Activated naive CD4-positive, alpha-beta T cell treated with anti-CD3 and anti-CD28 coated beads for 36 hours (primary cell): ENCODE data around the gene TRA2A. TPM values are rescaled to one million over a fixed set of nuclear protein-coding genes. Genes with fewer than 3 reads are reported as not detected.

Experiments used
- CTCF ChIA-PET: fragments of 350-600 bp; sonication (Branson Sonifier 250); formaldehyde crosslinking; loops from one replicate; lab custom pipeline; 2021; ENCODE audit warnings: antibody characterized with exemption; lab: Charles Lee
- DNase-seq: peaks from one replicate; pipeline ENCODE4 v3.0.0-alpha.2; 2020
- H3K27ac Mint-ChIP-seq: one replicate; pipeline ENCODE4 v1.8.0; 2021; ENCODE audit warnings: mild to moderate bottlenecking, mixed read lengths
- H3K27me3 Mint-ChIP-seq: one replicate; pipeline ENCODE4 v1.8.0; 2021; ENCODE audit warnings: low read depth, mixed read lengths
- H3K36me3 Mint-ChIP-seq: one replicate; pipeline ENCODE4 v1.8.0; 2021; ENCODE audit warnings: low read depth, mixed read lengths
- H3K4me1 Mint-ChIP-seq: one replicate; pipeline ENCODE4 v1.8.0; 2021; ENCODE audit warnings: low read depth, mixed read lengths
- H3K4me3 Mint-ChIP-seq: one replicate; pipeline ENCODE4 v1.8.0; 2021; ENCODE audit warnings: mild to moderate bottlenecking, moderate library complexity, mixed read lengths
- H3K9me3 Mint-ChIP-seq: one replicate; pipeline ENCODE4 v1.8.0; 2021; ENCODE audit warnings: mixed read lengths
- intact Hi-C: fragments of 100-400 bp; cut with micrococcal nuclease; formaldehyde crosslinking; loops from one replicate; pipeline ENCODE4 v1.15.1; 2023
- total RNA-seq, 2 experiments: library from RNA; stranded (reverse); gene quantifications; one replicate each; pipeline ENCODE4 v1.2.3, GENCODE V29; 2021

The TRA2A gene
- total RNA-seq, 2 experiments from 2014 or later, result 77.8 to 79.0 TPM

- H3K27ac Mint-ChIP-seq, result no peak overlapping the region
- intact Hi-C loops, result no loop called here
- CTCF ChIA-PET, result interaction anchor here (0.5 to 2.1 kb wide), 4 partner anchors 83 to 205 kb away, joined by 3 to 7 read pairs (median 3); no protein-coding TSS in a partner anchor
- no peaks in the 10 kb centered on the region for H3K36me3 Mint-ChIP-seq
- H3K4me1 Mint-ChIP-seq, result peaks cover 25% of the 10 kb centered on the region
- peak; percentile 45 for DNase-seq
- peaks cover 65% of the 10 kb centered on the region for H3K27me3 Mint-ChIP-seq
- H3K9me3 Mint-ChIP-seq, result no peaks in the 10 kb centered on the region
- H3K4me3 Mint-ChIP-seq, result peak overlapping the region; percentile 71
Observed at GRCh38 chr7:23469150-23469960, 62.4 kb downstream of the TRA2A start.

GRCh38 chr7:23468526-23469149, 63.1 kb downstream of the TRA2A start:
- Mint-ChIP-seq H3K27ac (no peak overlapping the region), H3K4me3 (peak overlapping the region; percentile 63), H3K36me3 (no peaks in the 10 kb centered on the region), H3K4me1 (peaks cover 24% of the 10 kb centered on the region), H3K9me3 (no peaks in the 10 kb centered on the region), H3K27me3 (peaks cover 67% of the 10 kb centered on the region)
- peak; percentile 11 for DNase-seq
- CTCF ChIA-PET, result interaction anchor here (0.8 to 2.1 kb wide), 4 partner anchors 23 to 195 kb away, joined by 3 to 7 read pairs (median 5); no protein-coding TSS in a partner anchor
- intact Hi-C loops, result loop anchor here (1.0 kb wide), 2 partner anchors 111 to 195 kb away; no protein-coding TSS in a partner anchor

GRCh38 chr7:23467806-23468525, 63.8 kb downstream of the TRA2A start:
- Mint-ChIP-seq H3K9me3 (no peaks in the 10 kb centered on the region), H3K27ac (no peak overlapping the region), H3K27me3 (peaks cover 68% of the 10 kb centered on the region), H3K4me1 (peaks cover 26% of the 10 kb centered on the region), H3K36me3 (no peaks in the 10 kb centered on the region), H3K4me3 (peak overlapping the region; percentile 63)
- peak; percentile 45 for DNase-seq
- CTCF ChIA-PET, result interaction anchor here (0.8 to 2.1 kb wide), 5 partner anchors 22 to 195 kb away, joined by 3 to 7 read pairs (median 5); no protein-coding TSS in a partner anchor
- intact Hi-C loops, result loop anchor here (1.0 kb wide), 3 partner anchors 8 to 195 kb away; no protein-coding TSS in a partner anchor

GRCh38 chr7:23467291-23467805, 64.4 kb downstream of the TRA2A start:
- peak overlapping the region; percentile 63 for H3K4me3 Mint-ChIP-seq
- no peak for DNase-seq
- peaks cover 27% of the 10 kb centered on the region for H3K4me1 Mint-ChIP-seq
- CTCF ChIA-PET, result interaction anchor here (0.8 to 2.1 kb wide), 7 partner anchors 22 to 194 kb away, joined by 3 to 7 read pairs (median 5); no protein-coding TSS in a partner anchor
- H3K36me3 Mint-ChIP-seq, result no peaks in the 10 kb centered on the region
- no peak overlapping the region for H3K27ac Mint-ChIP-seq
- no peaks in the 10 kb centered on the region for H3K9me3 Mint-ChIP-seq
- peaks cover 69% of the 10 kb centered on the region for H3K27me3 Mint-ChIP-seq
- intact Hi-C loops, result loop anchor here (1.0 kb wide), 1 partner anchor 9 kb away; no protein-coding TSS in a partner anchor

- no peaks in the 10 kb centered on the region for H3K9me3 Mint-ChIP-seq
- CTCF ChIA-PET, result interaction anchor here (0.5 to 4.0 kb wide), 17 partner anchors 9 to 199 kb away, joined by 3 to 50 read pairs (median 4); no protein-coding TSS in a partner anchor
Observed at GRCh38 chr7:23462846-23463245, 68.9 kb downstream of the TRA2A start.

GRCh38 chr7:23458044-23458443, 73.7 kb downstream of the TRA2A start:
- peaks cover 56% of the 10 kb centered on the region for H3K27me3 Mint-ChIP-seq
- no peak for DNase-seq
- CTCF ChIA-PET, result interaction anchor here (2.8 kb wide), 1 partner anchor 100 kb away, joined by 7 read pairs; no protein-coding TSS in a partner anchor
- H3K9me3 Mint-ChIP-seq, result no peaks in the 10 kb centered on the region
- no peak overlapping the region for H3K27ac Mint-ChIP-seq
- no peak overlapping the region for H3K4me3 Mint-ChIP-seq
- intact Hi-C loops, result no loop called here
- H3K4me1 Mint-ChIP-seq, result peaks cover 1% of the 10 kb centered on the region
- no peaks in the 10 kb centered on the region for H3K36me3 Mint-ChIP-seq

More at GRCh38 chr7:23462846-23463245, 68.9 kb downstream of the TRA2A start:
- Mint-ChIP-seq H3K4me1 (peaks cover 5% of the 10 kb centered on the region), H3K4me3 (no peak overlapping the region), H3K27ac (no peak overlapping the region), H3K36me3 (no peaks in the 10 kb centered on the region), H3K27me3 (peaks cover 64% of the 10 kb centered on the region)
- intact Hi-C loops, result loop anchor here (1.0 kb wide), 3 partner anchors 106 to 190 kb away; no protein-coding TSS in a partner anchor
- DNase-seq, result peak; percentile 56

- H3K27ac Mint-ChIP-seq, result no peak overlapping the region
- CTCF ChIA-PET, result interaction anchor here (1.7 to 1.8 kb wide), 2 partner anchors 34 to 179 kb away, joined by 5 to 7 read pairs; no protein-coding TSS in a partner anchor
- no peaks in the 10 kb centered on the region for H3K36me3 Mint-ChIP-seq
- no peaks in the 10 kb centered on the region for H3K4me1 Mint-ChIP-seq
- no peak for DNase-seq
- H3K4me3 Mint-ChIP-seq, result no peak overlapping the region
- H3K27me3 Mint-ChIP-seq, result peaks cover 46% of the 10 kb centered on the region
- no peaks in the 10 kb centered on the region for H3K9me3 Mint-ChIP-seq
- intact Hi-C loops, result no loop called here
Observed at GRCh38 chr7:23456093-23456492, 75.7 kb downstream of the TRA2A start.

GRCh38 chr7:23454881-23455526, 76.8 kb downstream of the TRA2A start:
- CTCF ChIA-PET, result interaction anchor here (1.7 to 1.8 kb wide), 2 partner anchors 35 to 178 kb away, joined by 5 to 7 read pairs; no protein-coding TSS in a partner anchor
- intact Hi-C loops, result no loop called here
- peaks cover 42% of the 10 kb centered on the region for H3K27me3 Mint-ChIP-seq
- no peaks in the 10 kb centered on the region for H3K9me3 Mint-ChIP-seq
- no peaks in the 10 kb centered on the region for H3K4me1 Mint-ChIP-seq
- H3K27ac Mint-ChIP-seq, result no peak overlapping the region
- H3K36me3 Mint-ChIP-seq, result no peaks in the 10 kb centered on the region
- DNase-seq, result no peak
- no peak overlapping the region for H3K4me3 Mint-ChIP-seq

Other genes starting within 250 kb of the TRA2A start
- 100 to 1,000 TPM in 1 of 2 experiments, 10 to 100 TPM in 1; 98.4 to 101 TPM for gene MALSU1, start 232.6 kb downstream of the TRA2A start, total RNA-seq
- gene IGF2BP3, start 61.5 kb downstream of the TRA2A start, total RNA-seq, result under 1 TPM; 0.29 to 0.54 TPM
- gene CCDC126, start 65.4 kb upstream of the TRA2A start, total RNA-seq, result 1 to 10 TPM; 5.3 to 5.7 TPM
- 10 to 100 TPM in 1 of 2 experiments, 1 to 10 TPM in 1; 8.7 to 10.0 TPM for gene FAM221A, start 148.2 kb upstream of the TRA2A start, total RNA-seq
- gene STK31, start 178.2 kb upstream of the TRA2A start, total RNA-seq, result not detected